Astrocyte of the cerebellum (primary cell): Measurements from ENCODE around the gene VEGFA.

Experiments
- DNase-seq: peaks from one replicate; pipeline ENCODE4 v3.0.0-alpha.2; 2011; ENCODE audit warnings: low read depth
- H3K4me3 ChIP-seq: 2 replicates; pipeline ENCODE4 v1.5.1; 2011; ENCODE audit warnings: mild to moderate bottlenecking, low read depth, low read length, moderate library complexity
- CTCF ChIP-seq: IDR thresholded peaks from 2 replicates; pipeline ENCODE4 v1.5.1; 2012; ENCODE audit warnings: low read length, low read depth, moderate library complexity, mild to moderate bottlenecking; ENCODE audit errors: missing control alignments
- in situ Hi-C: cut with HindIII; loops from 2 replicates; pipeline ENCODE4 v1.10.0; 2017; ENCODE audit warnings: low sequenced_read_pairs

Gene VEGFA

DNA sequence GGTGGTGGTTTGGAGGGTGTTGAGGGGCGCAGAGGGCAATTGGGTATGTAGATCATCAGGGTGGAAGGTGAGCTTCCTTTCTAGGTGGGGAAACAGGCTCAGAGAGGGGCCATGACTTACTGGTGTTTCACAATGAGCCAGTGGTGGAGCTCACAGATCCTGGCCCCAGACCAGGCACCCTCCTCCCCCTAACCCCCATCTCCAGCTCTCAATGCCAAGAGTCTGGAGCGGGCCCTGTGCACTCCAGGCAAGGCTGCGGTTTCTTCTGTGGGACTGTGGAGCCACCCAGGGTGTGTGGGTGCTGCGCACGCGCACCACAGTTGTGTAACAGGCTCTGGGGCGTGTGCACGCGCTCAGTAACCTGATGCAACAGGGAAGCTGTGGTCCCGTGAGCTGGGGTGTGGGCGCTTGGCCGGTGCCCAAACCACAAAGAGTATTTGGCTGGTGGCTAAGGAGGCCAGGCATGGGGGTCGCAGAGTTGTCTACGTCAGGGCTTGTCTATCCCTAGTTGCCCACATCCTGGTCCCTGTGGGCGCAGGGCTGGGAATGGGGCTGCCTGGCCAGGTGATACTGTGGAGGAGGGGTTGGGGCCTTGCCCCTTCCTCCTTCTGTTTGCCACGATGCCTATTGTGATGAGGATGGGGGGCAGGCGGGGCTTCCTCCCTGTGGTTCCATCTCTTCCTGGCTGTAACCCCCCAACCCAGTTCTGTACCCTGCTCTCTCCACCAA is 44.9 kb upstream of the VEGFA start:
- H3K4me3 ChIP-seq = no peak overlapping the region
- peak; percentile 85 for DNase-seq
- no peak for TF ChIP-seq CTCF
- in situ Hi-C loops = no loop called here

- no peak for TF ChIP-seq CTCF
- H3K4me3 ChIP-seq = no peak overlapping the region
- in situ Hi-C loops = no loop called here
- DNase-seq = no peak
Measured at GRCh38 chr6:43725643-43726580, 44.1 kb upstream of the VEGFA start.

DNA sequence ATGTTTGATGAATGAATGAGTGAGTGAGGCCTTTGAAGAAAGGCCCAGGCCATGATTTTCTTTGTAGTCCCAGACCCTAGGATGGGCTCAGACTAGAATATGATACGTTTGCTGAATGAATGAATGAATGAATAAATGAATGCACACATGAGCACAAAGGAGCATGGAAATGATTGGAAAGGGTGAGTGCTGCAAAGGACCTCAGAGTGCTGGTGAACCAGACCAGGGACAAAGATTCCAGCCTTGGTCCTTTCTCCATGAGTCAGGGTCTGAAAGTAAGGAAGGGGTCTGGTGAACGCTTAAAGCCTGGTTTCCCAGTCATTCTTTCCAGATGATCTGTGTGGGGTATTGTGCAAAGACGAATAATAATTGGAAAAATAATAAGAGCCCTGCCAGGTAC is 42.4 kb upstream of the VEGFA start:
- TF ChIP-seq CTCF = no peak
- no peak for DNase-seq
- in situ Hi-C loops = no loop called here
- H3K4me3 ChIP-seq = no peak overlapping the region

DNA sequence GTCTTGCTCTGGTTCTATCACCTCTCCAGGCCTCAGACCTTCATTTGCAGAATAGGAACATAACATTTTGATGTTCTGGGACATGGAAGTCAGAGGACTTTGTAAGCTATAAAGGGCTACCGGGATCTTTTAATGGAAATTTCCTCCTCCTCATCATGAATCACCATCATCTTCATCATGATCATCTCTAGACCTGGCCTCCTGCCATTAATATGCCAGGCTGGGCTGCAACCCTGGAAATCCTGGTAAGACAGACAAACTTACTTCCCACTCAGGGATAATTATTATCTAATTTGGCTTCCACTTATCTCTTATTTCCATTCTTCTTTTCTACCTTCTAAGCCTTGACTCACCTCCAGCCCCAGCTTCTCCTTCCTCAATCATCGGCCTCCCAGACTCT is 41.4 kb upstream of the VEGFA start:
- no peak overlapping the region for H3K4me3 ChIP-seq
- in situ Hi-C loops = no loop called here
- no peak for TF ChIP-seq CTCF
- no peak for DNase-seq

GRCh38 chr6:43729537-43729936 is 40.5 kb upstream of the VEGFA start:
- no peak for DNase-seq
- no peak overlapping the region for H3K4me3 ChIP-seq
- in situ Hi-C loops = no loop called here
- TF ChIP-seq CTCF = no peak

DNA sequence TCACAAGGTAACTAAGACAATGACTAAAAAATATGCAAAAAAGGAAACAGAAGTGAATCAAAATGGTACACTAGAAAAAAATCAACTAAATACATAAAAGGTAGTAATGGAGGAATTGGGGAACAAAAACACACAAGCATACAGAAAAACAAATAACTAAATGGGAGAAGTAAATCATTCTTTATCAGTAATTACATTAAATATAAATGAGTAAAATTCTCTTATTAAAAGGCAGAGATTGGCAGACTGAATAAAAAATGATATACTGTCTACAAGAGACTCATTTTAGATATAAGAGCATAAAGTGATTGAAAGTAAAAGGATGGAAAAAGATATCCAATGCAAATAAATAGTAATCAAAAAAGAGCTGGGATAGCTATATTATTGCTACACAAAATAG is 39.4 kb upstream of the VEGFA start:
- DNase-seq = no peak
- no peak for TF ChIP-seq CTCF
- in situ Hi-C loops = no loop called here
- no peak overlapping the region for H3K4me3 ChIP-seq
